Activated CD8-positive, alpha-beta T cell treated with anti-CD3 and anti-CD28 coated beads for 36 hours (primary cell): ENCODE measurements around the gene NUBP2. TPM values are rescaled to one million over a fixed set of nuclear protein-coding genes. Genes with fewer than 3 reads are reported as not detected.

Source experiments
- ATAC-seq: fragments of 200-7000 bp; cut with Tn5 transposase; one replicate; pipeline ENCODE4 v1.10.0; 2021; ENCODE audit warnings: mild to moderate bottlenecking, moderate library complexity
- CTCF ChIA-PET: fragments of 350-600 bp; sonication (Branson Sonifier 250); formaldehyde crosslinking; loops from one replicate; lab custom pipeline; 2021; ENCODE audit warnings: antibody characterized with exemption; lab: Charles Lee
- POLR2A ChIA-PET: fragments of 350-600 bp; sonication (Branson Sonifier 250); formaldehyde crosslinking; loops from one replicate; lab custom pipeline; 2021; ENCODE audit warnings: antibody characterized with exemption; lab: Charles Lee
- DNase-seq: peaks from one replicate; pipeline ENCODE4 v3.0.0-alpha.2; 2020
- H3K27ac Mint-ChIP-seq: one replicate; pipeline ENCODE4 v1.8.0; 2021; ENCODE audit warnings: mild to moderate bottlenecking, mixed read lengths
- H3K27me3 Mint-ChIP-seq: one replicate; pipeline ENCODE4 v1.8.0; 2021; ENCODE audit warnings: mixed read lengths
- H3K36me3 Mint-ChIP-seq: one replicate; pipeline ENCODE4 v1.8.0; 2021; ENCODE audit warnings: low read depth, mixed read lengths
- H3K4me1 Mint-ChIP-seq: one replicate; pipeline ENCODE4 v1.8.0; 2021; ENCODE audit warnings: low read depth, mixed read lengths
- H3K4me3 Mint-ChIP-seq: one replicate; pipeline ENCODE4 v1.8.0; 2021; ENCODE audit warnings: mild to moderate bottlenecking, moderate library complexity, mixed read lengths
- H3K9me3 Mint-ChIP-seq: one replicate; pipeline ENCODE4 v1.8.0; 2021; ENCODE audit warnings: mixed read lengths
- intact Hi-C: fragments of 100-400 bp; cut with micrococcal nuclease; formaldehyde crosslinking; loops from one replicate; pipeline ENCODE4 v1.10.0; 2022
- total RNA-seq, 2 experiments: library from RNA; stranded (reverse); gene quantifications; one replicate each; pipeline ENCODE4 v1.2.3, GENCODE V29; 2021
- TF ChIP-seq, protein P1 (sequence below): fragments of 200-600 bp; IDR thresholded peaks from one replicate; pipeline ENCODE4 v1.8.0; 2022; ENCODE audit warnings: antibody characterized with exemption, mild to moderate bottlenecking

NUBP2 gene
- total RNA-seq, 2 experiments from 2014 or later: 43.5 to 45.0 TPM

- Mint-ChIP-seq H3K27me3 (no peaks in the 10 kb centered on the region), H3K27ac (no peak overlapping the region), H3K36me3 (peaks cover 7% of the 10 kb centered on the region), H3K4me1 (peaks cover 5% of the 10 kb centered on the region), H3K9me3 (no peaks in the 10 kb centered on the region), H3K4me3 (no peak overlapping the region)
- TF ChIP-seq, protein P1, sequence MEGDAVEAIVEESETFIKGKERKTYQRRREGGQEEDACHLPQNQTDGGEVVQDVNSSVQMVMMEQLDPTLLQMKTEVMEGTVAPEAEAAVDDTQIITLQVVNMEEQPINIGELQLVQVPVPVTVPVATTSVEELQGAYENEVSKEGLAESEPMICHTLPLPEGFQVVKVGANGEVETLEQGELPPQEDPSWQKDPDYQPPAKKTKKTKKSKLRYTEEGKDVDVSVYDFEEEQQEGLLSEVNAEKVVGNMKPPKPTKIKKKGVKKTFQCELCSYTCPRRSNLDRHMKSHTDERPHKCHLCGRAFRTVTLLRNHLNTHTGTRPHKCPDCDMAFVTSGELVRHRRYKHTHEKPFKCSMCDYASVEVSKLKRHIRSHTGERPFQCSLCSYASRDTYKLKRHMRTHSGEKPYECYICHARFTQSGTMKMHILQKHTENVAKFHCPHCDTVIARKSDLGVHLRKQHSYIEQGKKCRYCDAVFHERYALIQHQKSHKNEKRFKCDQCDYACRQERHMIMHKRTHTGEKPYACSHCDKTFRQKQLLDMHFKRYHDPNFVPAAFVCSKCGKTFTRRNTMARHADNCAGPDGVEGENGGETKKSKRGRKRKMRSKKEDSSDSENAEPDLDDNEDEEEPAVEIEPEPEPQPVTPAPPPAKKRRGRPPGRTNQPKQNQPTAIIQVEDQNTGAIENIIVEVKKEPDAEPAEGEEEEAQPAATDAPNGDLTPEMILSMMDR: no peak
- ATAC-seq (no peak), DNase-seq (no peak)
- intact Hi-C loops: no loop called here
- ChIA-PET POLR2A (interaction anchor here (1.9 to 3.2 kb wide), 2 partner anchors 17 to 59 kb away, joined by 5 to 14 read pairs; partner anchors contain the start of genes MAPK8IP3, NUBP2 and SPSB3), CTCF (no interaction called here)
Measured at GRCh38 chr16:1765826-1766225, 16.9 kb upstream of the NUBP2 start.

DNA sequence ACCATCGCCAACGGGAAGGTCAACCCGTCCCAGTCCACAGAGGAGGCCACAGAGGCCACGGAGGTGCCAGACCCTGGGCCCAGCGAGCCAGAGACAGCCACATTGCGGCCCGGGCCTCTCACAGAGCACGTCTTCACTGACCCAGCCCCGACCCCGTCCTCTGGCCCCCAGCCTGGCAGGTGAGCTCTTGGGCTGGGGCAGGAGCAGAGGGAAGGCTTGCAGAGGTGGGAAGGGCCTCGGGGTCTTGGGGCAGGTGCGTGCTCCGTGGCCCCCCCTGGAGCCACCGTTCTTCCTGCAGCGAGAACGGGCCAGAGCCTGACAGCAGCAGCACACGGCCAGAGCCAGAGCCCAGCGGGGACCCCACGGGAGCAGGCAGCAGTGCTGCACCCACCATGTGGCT is 16.5 kb upstream of the NUBP2 start:
- TF ChIP-seq, protein P1: no peak
- ATAC-seq (no peak), DNase-seq (no peak)
- Mint-ChIP-seq H3K4me1 (peaks cover 5% of the 10 kb centered on the region), H3K4me3 (no peak overlapping the region), H3K9me3 (no peaks in the 10 kb centered on the region), H3K27me3 (no peaks in the 10 kb centered on the region), H3K36me3 (peaks cover 4% of the 10 kb centered on the region), H3K27ac (no peak overlapping the region)
- ChIA-PET CTCF (no interaction called here), POLR2A (interaction anchor here (1.9 to 3.2 kb wide), 2 partner anchors 17 to 60 kb away, joined by 5 to 14 read pairs; partner anchors contain the start of genes MAPK8IP3, NUBP2 and SPSB3)
- intact Hi-C loops: no loop called here

DNA sequence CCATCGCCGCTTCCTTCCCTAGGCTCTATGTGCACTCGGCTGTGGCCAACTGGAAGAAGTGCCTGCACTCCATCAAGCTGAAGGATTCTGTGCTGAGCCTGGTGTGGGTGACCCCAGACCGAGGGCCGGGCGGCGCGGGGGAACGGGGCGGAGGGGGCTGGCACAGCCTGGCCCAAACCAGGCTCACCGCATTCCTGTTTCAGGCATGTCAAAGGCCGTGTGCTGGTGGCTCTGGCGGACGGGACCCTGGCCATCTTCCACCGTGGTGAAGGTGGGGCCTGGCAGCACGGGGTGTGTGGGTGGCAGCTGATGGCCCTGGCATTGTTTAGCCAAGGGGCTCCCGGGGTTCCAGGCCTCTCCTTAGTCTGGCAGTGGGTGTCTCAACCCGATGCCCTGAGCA is 16.1 kb upstream of the NUBP2 start:
- ATAC-seq (no peak), DNase-seq (no peak)
- Mint-ChIP-seq H3K27ac (no peak overlapping the region), H3K4me3 (no peak overlapping the region), H3K9me3 (no peaks in the 10 kb centered on the region), H3K4me1 (peaks cover 5% of the 10 kb centered on the region), H3K36me3 (peaks cover 3% of the 10 kb centered on the region), H3K27me3 (no peaks in the 10 kb centered on the region)
- ChIA-PET CTCF (no interaction called here), POLR2A (interaction anchor here (1.5 to 3.2 kb wide), 3 partner anchors 16 to 198 kb away, joined by 3 to 14 read pairs (median 5); partner anchors contain the start of genes MAPK8IP3, NUBP2, RPS2 and SPSB3)
- intact Hi-C loops: no loop called here
- TF ChIP-seq, protein P1: no peak

DNA sequence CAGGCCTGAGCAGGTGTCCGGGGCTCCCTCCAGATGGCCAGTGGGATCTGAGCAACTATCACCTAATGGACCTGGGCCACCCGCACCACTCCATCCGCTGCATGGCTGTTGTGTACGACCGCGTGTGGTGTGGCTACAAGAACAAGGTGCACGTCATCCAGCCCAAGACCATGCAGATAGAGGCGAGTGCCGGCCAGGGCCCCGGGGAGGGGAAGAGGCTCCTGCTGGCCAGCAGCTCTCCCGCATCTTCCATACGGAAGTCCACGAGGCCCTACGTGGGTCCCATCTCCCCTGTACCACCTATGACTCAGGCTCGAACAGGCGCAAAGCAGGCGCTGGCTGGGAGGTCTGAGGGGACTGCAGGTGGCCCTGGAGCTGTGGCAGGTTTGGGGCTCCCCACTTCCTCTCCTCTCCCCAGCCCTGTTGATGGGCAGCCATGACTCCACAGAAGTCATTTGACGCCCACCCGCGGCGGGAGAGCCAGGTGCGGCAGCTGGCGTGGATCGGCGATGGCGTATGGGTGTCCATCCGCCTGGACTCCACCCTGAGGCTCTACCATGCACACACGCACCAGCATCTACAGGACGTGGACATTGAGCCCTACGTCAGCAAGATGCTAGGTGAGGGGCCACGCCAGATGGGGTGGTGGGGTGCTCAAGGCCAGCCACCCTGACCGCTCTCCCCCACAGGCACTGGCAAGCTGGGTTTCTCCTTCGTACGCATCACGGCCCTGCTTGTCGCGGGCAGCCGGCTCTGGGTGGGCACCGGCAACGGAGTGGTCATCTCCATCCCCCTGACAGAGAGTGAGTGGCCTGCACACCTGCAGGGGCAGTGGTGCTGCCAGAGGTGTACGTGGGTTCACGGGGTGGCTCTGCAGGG is 15.4 kb upstream of the NUBP2 start:
- peaks cover 7% of the 10 kb centered on the region for H3K4me1 Mint-ChIP-seq
- peaks cover 10% of the 10 kb centered on the region for H3K36me3 Mint-ChIP-seq
- intact Hi-C loops: no loop called here
- no peak overlapping the region for H3K4me3 Mint-ChIP-seq
- no peak for DNase-seq
- no peak overlapping the region for H3K27ac Mint-ChIP-seq
- no peaks in the 10 kb centered on the region for H3K9me3 Mint-ChIP-seq
- CTCF ChIA-PET: no interaction called here
- TF ChIP-seq, protein P1: no peak
- POLR2A ChIA-PET: interaction anchor here (1.5 kb wide), 1 partner anchor 197 kb away, joined by 3 read pairs; the partner anchor contains the start of gene RPS2
- no peaks in the 10 kb centered on the region for H3K27me3 Mint-ChIP-seq
- no peak for ATAC-seq
